H7 (cell line): ENCODE results near the gene FARS2. TPM values are rescaled to one million over a fixed set of nuclear protein-coding genes. Genes with fewer than 3 reads are reported as not detected.

Experiments used
- DNase-seq: peaks from one replicate; pipeline ENCODE4 v3.0.0; 2012
- H3K27me3 ChIP-seq: 2 replicates; pipeline ENCODE4 v1.6.0; 2011; ENCODE audit warnings: mild to moderate bottlenecking, low read length; ENCODE audit not compliant: control insufficient read depth, insufficient read depth
- H3K36me3 ChIP-seq: replicated peaks from 2 replicates; pipeline ENCODE4 v1.5.1; 2011; ENCODE audit warnings: low read length; ENCODE audit not compliant: control insufficient read depth, insufficient read depth
- H3K4me3 ChIP-seq: 2 replicates; pipeline ENCODE4 v1.5.1; 2011; ENCODE audit warnings: low read depth, mild to moderate bottlenecking, control low read depth, low read length, moderate library complexity; ENCODE audit not compliant: insufficient read depth
- total RNA-seq: library from RNA; depleted of rRNA; stranded (reverse); fragments of >200 nt; shearing (Covaris generic); gene quantifications from 2 replicates; pipeline ENCODE4 v1.2.3, GENCODE V29; 2014

The FARS2 gene
- total RNA-seq, 1 experiment from 2014 or later, result 27.1 TPM

GRCh38 chr6:5308066-5308465 is 46.8 kb downstream of the FARS2 start:
- H3K4me3 ChIP-seq, result no peak overlapping the region
- H3K27me3 ChIP-seq, result no peaks in the 10 kb centered on the region
- no peak for DNase-seq
- H3K36me3 ChIP-seq, result no peaks in the 10 kb centered on the region

- no peaks in the 10 kb centered on the region for H3K27me3 ChIP-seq
- no peak for DNase-seq
- no peaks in the 10 kb centered on the region for H3K36me3 ChIP-seq
- H3K4me3 ChIP-seq, result no peak overlapping the region
Measured at GRCh38 chr6:5314191-5314865, 53.0 kb downstream of the FARS2 start.

- DNase-seq, result no peak
- Histone ChIP-seq H3K36me3 (no peaks in the 10 kb centered on the region), H3K4me3 (no peak overlapping the region), H3K27me3 (no peaks in the 10 kb centered on the region)
Measured at GRCh38 chr6:5315881-5316280, 54.6 kb downstream of the FARS2 start.

- Histone ChIP-seq H3K4me3 (no peak overlapping the region), H3K27me3 (no peaks in the 10 kb centered on the region), H3K36me3 (no peaks in the 10 kb centered on the region)
- DNase-seq, result no peak
Measured at GRCh38 chr6:5316951-5317350, 55.6 kb downstream of the FARS2 start.

- Histone ChIP-seq H3K36me3 (no peaks in the 10 kb centered on the region), H3K27me3 (no peaks in the 10 kb centered on the region), H3K4me3 (no peak overlapping the region)
- no peak for DNase-seq
Measured at GRCh38 chr6:5318617-5319272, 57.4 kb downstream of the FARS2 start.

GRCh38 chr6:5323979-5324378 is 62.7 kb downstream of the FARS2 start:
- Histone ChIP-seq H3K36me3 (peaks cover 2% of the 10 kb centered on the region; the same call in 1 of the 2 replicates), H3K4me3 (no peak overlapping the region), H3K27me3 (no peaks in the 10 kb centered on the region)
- DNase-seq, result no peak

- DNase-seq, result no peak
- Histone ChIP-seq H3K36me3 (peaks cover 2% of the 10 kb centered on the region; the same call in 1 of the 2 replicates), H3K4me3 (no peak overlapping the region), H3K27me3 (no peaks in the 10 kb centered on the region)
Measured at GRCh38 chr6:5325173-5325572, 63.9 kb downstream of the FARS2 start.

- no peak for DNase-seq
- Histone ChIP-seq H3K36me3 (peaks cover 2% of the 10 kb centered on the region; the same call in 1 of the 2 replicates), H3K4me3 (no peak overlapping the region), H3K27me3 (no peaks in the 10 kb centered on the region)
Measured at GRCh38 chr6:5326022-5326641, 64.8 kb downstream of the FARS2 start.

- Histone ChIP-seq H3K36me3 (peaks cover 2% of the 10 kb centered on the region; the same call in 1 of the 2 replicates), H3K27me3 (no peaks in the 10 kb centered on the region), H3K4me3 (no peak overlapping the region)
- no peak for DNase-seq
Measured at GRCh38 chr6:5328800-5329199, 67.5 kb downstream of the FARS2 start.

- Histone ChIP-seq H3K36me3 (no peaks in the 10 kb centered on the region), H3K4me3 (no peak overlapping the region), H3K27me3 (no peaks in the 10 kb centered on the region)
- no peak for DNase-seq
Measured at GRCh38 chr6:5331845-5332442, 70.6 kb downstream of the FARS2 start.

- DNase-seq, result no peak
- Histone ChIP-seq H3K36me3 (no peaks in the 10 kb centered on the region), H3K4me3 (no peak overlapping the region), H3K27me3 (no peaks in the 10 kb centered on the region)
Measured at GRCh38 chr6:5333658-5334057, 72.3 kb downstream of the FARS2 start.

GRCh38 chr6:5334341-5334740 is 73.0 kb downstream of the FARS2 start:
- Histone ChIP-seq H3K4me3 (no peak overlapping the region), H3K27me3 (no peaks in the 10 kb centered on the region), H3K36me3 (no peaks in the 10 kb centered on the region)
- no peak for DNase-seq

GRCh38 chr6:5335020-5335419 is 73.7 kb downstream of the FARS2 start:
- H3K27me3 ChIP-seq, result no peaks in the 10 kb centered on the region
- H3K36me3 ChIP-seq, result no peaks in the 10 kb centered on the region
- DNase-seq, result no peak
- H3K4me3 ChIP-seq, result no peak overlapping the region

- Histone ChIP-seq H3K27me3 (no peaks in the 10 kb centered on the region), H3K36me3 (no peaks in the 10 kb centered on the region), H3K4me3 (no peak overlapping the region)
- no peak for DNase-seq
Measured at GRCh38 chr6:5337573-5337972, 76.3 kb downstream of the FARS2 start.
